Osteoblast (primary cell): Measurements from ENCODE around the gene ETV6. TPM values are rescaled to one million over a fixed set of nuclear protein-coding genes. Genes with fewer than 3 reads are reported as not detected.

Experiments used
- DNase-seq: peaks from one replicate; pipeline ENCODE4 v3.0.0; 2011; ENCODE audit warnings: low spot score, mixed read lengths; ENCODE audit not compliant: insufficient read length; ENCODE audit errors: missing footprints
- H2AFZ ChIP-seq: 2 replicates; pipeline ENCODE4 v1.6.0; 2011; ENCODE audit warnings: mild to moderate bottlenecking, low read length
- H3K27ac ChIP-seq: 2 replicates; pipeline ENCODE4 v1.5.1; 2011; ENCODE audit warnings: mild to moderate bottlenecking, low read depth, low read length, moderate library complexity
- H3K27me3 ChIP-seq: 2 replicates; pipeline ENCODE4 v1.6.0; 2012; ENCODE audit warnings: mild to moderate bottlenecking, control low read depth, inconsistent platforms, low read length, moderate library complexity; ENCODE audit not compliant: insufficient read depth
- H3K36me3 ChIP-seq: 2 replicates; pipeline ENCODE4 v1.5.1; 2011; ENCODE audit warnings: mild to moderate bottlenecking, low read length, control low read depth, moderate library complexity; ENCODE audit not compliant: insufficient read depth
- H3K4me1 ChIP-seq: 2 replicates; pipeline ENCODE4 v1.5.1; 2011; ENCODE audit warnings: mild to moderate bottlenecking, low read length, control low read depth, moderate library complexity; ENCODE audit not compliant: insufficient read depth
- H3K4me2 ChIP-seq: 2 replicates; pipeline ENCODE4 v1.6.0; 2011; ENCODE audit warnings: mild to moderate bottlenecking, low read length; ENCODE audit not compliant: insufficient read depth
- H3K4me3 ChIP-seq: fragments of 200-600 bp; sonication (generic); 3 replicates; pipeline ENCODE4 v1.5.1; 2012; ENCODE audit warnings: mild to moderate bottlenecking, low read length, inconsistent platforms; ENCODE audit not compliant: insufficient read depth
- H3K79me2 ChIP-seq: 2 replicates; pipeline ENCODE4 v1.6.0; 2012; ENCODE audit warnings: mild to moderate bottlenecking, low read length, control low read depth, inconsistent platforms; ENCODE audit not compliant: insufficient read depth
- H3K9me3 ChIP-seq: 2 replicates; pipeline ENCODE4 v1.5.1; 2011; ENCODE audit warnings: low read depth, low read length, control low read depth
- H4K20me1 ChIP-seq: 2 replicates; pipeline ENCODE4 v1.6.0; 2012; ENCODE audit warnings: mild to moderate bottlenecking, low read length, control low read depth; ENCODE audit not compliant: insufficient read depth
- CTCF ChIP-seq: IDR thresholded peaks from 2 replicates; pipeline ENCODE4 v1.5.1; 2011; ENCODE audit warnings: mild to moderate bottlenecking, low read depth, low read length, moderate library complexity; ENCODE audit errors: extremely low read depth
- total RNA-seq: library from RNA; depleted of rRNA; stranded (reverse); fragments of >200 nt; gene quantifications from 2 replicates; pipeline ENCODE4 v1.2.3, GENCODE V29; 2012

Gene ETV6
- total RNA-seq, 1 donor, result 16.3 TPM

GRCh38 chr12:11739980-11740577 is 90.6 kb downstream of the ETV6 start:
- no peaks in the 10 kb centered on the region for H3K9me3 ChIP-seq
- DNase-seq, result no peak
- no peaks in the 10 kb centered on the region for H3K27me3 ChIP-seq
- peaks cover 5% of the 10 kb centered on the region for H3K4me1 ChIP-seq
- H3K36me3 ChIP-seq, result no peaks in the 10 kb centered on the region
- no peak overlapping the region for H3K27ac ChIP-seq
- TF ChIP-seq CTCF, result no peak
- H2AFZ ChIP-seq, result no peak overlapping the region
- no peak overlapping the region for H3K4me3 ChIP-seq
- peaks cover 54% of the 10 kb centered on the region for H3K79me2 ChIP-seq
- no peak overlapping the region for H3K4me2 ChIP-seq
- peaks cover 7% of the 10 kb centered on the region for H4K20me1 ChIP-seq

GRCh38 chr12:11741434-11742092 is 92.1 kb downstream of the ETV6 start:
- H3K9me3 ChIP-seq, result no peaks in the 10 kb centered on the region
- peaks cover 14% of the 10 kb centered on the region for H4K20me1 ChIP-seq
- DNase-seq, result no peak
- TF ChIP-seq CTCF, result no peak
- H3K4me1 ChIP-seq, result peaks cover 12% of the 10 kb centered on the region
- H2AFZ ChIP-seq, result no peak overlapping the region
- H3K4me2 ChIP-seq, result no peak overlapping the region
- no peaks in the 10 kb centered on the region for H3K27me3 ChIP-seq
- peaks cover 42% of the 10 kb centered on the region for H3K79me2 ChIP-seq
- H3K36me3 ChIP-seq, result no peaks in the 10 kb centered on the region
- no peak overlapping the region for H3K4me3 ChIP-seq
- H3K27ac ChIP-seq, result no peak overlapping the region

- H3K4me1 ChIP-seq, result peaks cover 12% of the 10 kb centered on the region
- no peak for TF ChIP-seq CTCF
- H3K27me3 ChIP-seq, result no peaks in the 10 kb centered on the region
- no peak for DNase-seq
- H3K36me3 ChIP-seq, result no peaks in the 10 kb centered on the region
- H3K4me3 ChIP-seq, result no peak overlapping the region
- no peak overlapping the region for H2AFZ ChIP-seq
- peaks cover 49% of the 10 kb centered on the region for H3K79me2 ChIP-seq
- no peaks in the 10 kb centered on the region for H3K9me3 ChIP-seq
- H3K27ac ChIP-seq, result no peak overlapping the region
- peaks cover 14% of the 10 kb centered on the region for H4K20me1 ChIP-seq
- no peak overlapping the region for H3K4me2 ChIP-seq
These were observed 94.2 kb downstream of the ETV6 start for GRCh38 chr12:11743423-11744409.
